Epithelial cell of proximal tubule (primary cell): ENCODE results near the gene GALNT2. TPM values are rescaled to one million over a fixed set of nuclear protein-coding genes. Genes with fewer than 3 reads are reported as not detected.

Source experiments
- DNase-seq: peaks from one replicate; pipeline ENCODE4 v3.0.0-alpha.2; 2011; ENCODE audit warnings: low read depth
- H3K4me3 ChIP-seq: 2 replicates; pipeline ENCODE4 v1.5.1; 2011; ENCODE audit warnings: low read depth, mild to moderate bottlenecking, low read length
- CTCF ChIP-seq: conservative IDR thresholded peaks from 2 replicates; pipeline ENCODE4 v1.5.1; 2012; ENCODE audit warnings: low read depth, mild to moderate bottlenecking, low read length
- total RNA-seq: library from RNA; depleted of rRNA; stranded (reverse); fragments of >200 nt; gene quantifications from 2 replicates; pipeline ENCODE4 v1.2.3, GENCODE V29; 2015

Gene GALNT2
- total RNA-seq, 1 donor from 2014 or later: 52.1 TPM

- DNase-seq: no peak
- TF ChIP-seq CTCF: no peak
- H3K4me3 ChIP-seq: no peak overlapping the region
These were observed 184.7 kb downstream of the GALNT2 start for GRCh38 chr1:230251644-230252191.

GRCh38 chr1:230253150-230253549 lies 186.1 kb downstream of the GALNT2 start:
- no peak for DNase-seq
- no peak overlapping the region for H3K4me3 ChIP-seq
- TF ChIP-seq CTCF: no peak

- H3K4me3 ChIP-seq: no peak overlapping the region
- TF ChIP-seq CTCF: no peak
- DNase-seq: no peak
These were observed 187.2 kb downstream of the GALNT2 start for GRCh38 chr1:230254265-230254664.

- DNase-seq: no peak
- no peak for TF ChIP-seq CTCF
- H3K4me3 ChIP-seq: no peak overlapping the region
These were observed 188.1 kb downstream of the GALNT2 start for GRCh38 chr1:230255116-230255515.

- no peak for DNase-seq
- no peak for TF ChIP-seq CTCF
- no peak overlapping the region for H3K4me3 ChIP-seq
These were observed 189.0 kb downstream of the GALNT2 start for GRCh38 chr1:230255991-230256390.

GRCh38 chr1:230256896-230257295 lies 189.9 kb downstream of the GALNT2 start:
- no peak for TF ChIP-seq CTCF
- H3K4me3 ChIP-seq: no peak overlapping the region
- no peak for DNase-seq

- no peak overlapping the region for H3K4me3 ChIP-seq
- no peak for TF ChIP-seq CTCF
- no peak for DNase-seq
These were observed 192.6 kb downstream of the GALNT2 start for GRCh38 chr1:230259621-230260020.
